Measurements from ENCODE around the gene PSMB11. TPM values are rescaled to one million over a fixed set of nuclear protein-coding genes. Genes with fewer than 3 reads are reported as not detected.
"Not testable (repeated sequence)": the region's sequence is repeated elsewhere in the genome, so short reads cannot be mapped to it uniquely, and the experiment has no call there.

The PSMB11 gene
- polyA plus RNA-seq, 4 donors = not detected

DNA sequence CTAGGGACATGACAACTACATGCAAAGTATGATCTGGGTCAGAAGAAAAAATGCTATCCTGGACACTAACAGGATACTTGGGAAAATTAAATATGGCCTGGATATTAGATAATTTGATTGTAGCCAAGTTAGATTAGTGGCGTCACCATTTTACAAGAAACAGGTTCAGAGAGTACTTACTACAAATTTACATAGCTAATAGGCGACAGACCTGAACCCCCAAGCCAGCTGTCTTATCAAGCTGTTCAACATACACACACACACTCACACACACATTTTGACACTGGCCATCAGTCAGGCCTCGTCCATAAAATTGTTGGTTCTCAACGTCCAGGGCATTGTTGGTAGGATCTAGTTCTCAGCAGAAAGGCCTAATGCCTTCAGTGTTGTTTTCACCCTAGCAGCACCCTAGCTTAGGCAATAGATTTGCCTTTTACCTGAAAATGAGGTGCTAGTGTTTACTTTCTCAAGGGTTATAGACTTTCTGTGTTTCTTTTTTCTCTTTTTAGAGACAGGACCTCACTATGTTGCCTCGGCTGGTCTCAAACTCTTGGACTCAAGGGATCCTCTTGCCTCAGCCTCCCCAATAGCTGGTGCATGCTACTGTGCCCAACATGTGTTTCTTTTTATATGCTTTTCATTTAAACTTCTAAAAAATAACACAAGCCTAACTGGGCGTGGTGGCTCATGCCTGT lies 28.8 kb upstream of the PSMB11 start:
- DNase-seq (ENCODE audit: low read depth in 4 of 4, low spot score in 3 of 4) = no peak

DNA sequence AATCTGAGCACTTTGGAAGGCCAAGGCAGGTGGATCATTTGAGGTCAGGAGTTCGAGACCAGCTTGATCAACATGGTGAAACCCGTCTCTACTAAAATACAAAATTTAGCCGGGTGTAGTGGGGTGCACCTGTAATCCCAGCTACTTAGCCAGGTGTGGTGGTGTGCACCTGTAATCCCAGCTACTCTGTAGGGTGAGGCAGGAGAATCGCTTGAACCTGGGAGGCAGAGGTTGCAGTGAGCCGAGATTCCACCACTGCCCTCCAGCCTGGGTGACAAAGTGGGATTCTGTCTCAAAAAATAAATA lies 28.3 kb upstream of the PSMB11 start:
- not testable (repeated sequence) for DNase-seq (ENCODE audit: low read depth in 4 of 4, low spot score in 3 of 4)

DNA sequence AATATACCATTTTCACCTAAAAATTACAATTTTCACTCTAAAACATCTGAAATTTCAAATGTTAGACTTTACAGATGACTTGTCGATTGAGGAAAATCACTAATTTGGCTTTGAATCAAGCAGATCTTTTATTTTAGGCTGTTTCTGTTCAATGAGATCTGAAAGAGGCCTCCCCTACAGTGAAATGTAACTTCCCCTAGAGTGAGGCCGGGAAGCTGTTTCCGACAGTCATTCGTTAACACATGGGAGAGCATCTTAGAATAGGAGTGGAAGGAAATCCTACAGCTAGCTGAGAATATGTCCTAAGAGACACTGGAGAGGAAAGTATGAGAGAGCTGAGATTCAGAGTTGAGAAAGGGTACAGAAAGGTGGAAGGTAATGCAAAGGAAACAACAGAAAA lies 26.4 kb upstream of the PSMB11 start:
- DNase-seq (ENCODE audit: low read depth in 4 of 4, low spot score in 3 of 4) = no peak

DNA sequence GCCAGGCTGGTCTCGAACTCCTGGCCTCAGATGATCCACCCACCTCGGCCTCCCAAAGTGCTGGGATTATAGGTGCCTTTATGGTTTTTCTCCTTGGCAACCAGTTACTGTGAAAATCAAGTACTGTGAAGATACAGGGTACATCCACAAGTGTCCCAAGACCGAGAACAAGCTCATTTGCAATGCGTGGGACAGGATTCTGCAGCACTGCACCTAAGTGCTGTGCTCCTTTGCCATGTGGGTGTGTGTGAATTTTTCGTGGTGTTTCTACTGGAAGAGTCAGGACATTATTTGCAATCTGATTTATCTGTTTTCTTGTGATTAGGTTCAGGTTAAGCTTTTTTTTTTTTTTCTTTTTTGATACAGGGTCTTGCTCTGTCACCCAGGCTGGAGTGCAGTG lies 24.9 kb upstream of the PSMB11 start:
- DNase-seq (ENCODE audit: low read depth in 4 of 4, low spot score in 3 of 4) = no peak

DNA sequence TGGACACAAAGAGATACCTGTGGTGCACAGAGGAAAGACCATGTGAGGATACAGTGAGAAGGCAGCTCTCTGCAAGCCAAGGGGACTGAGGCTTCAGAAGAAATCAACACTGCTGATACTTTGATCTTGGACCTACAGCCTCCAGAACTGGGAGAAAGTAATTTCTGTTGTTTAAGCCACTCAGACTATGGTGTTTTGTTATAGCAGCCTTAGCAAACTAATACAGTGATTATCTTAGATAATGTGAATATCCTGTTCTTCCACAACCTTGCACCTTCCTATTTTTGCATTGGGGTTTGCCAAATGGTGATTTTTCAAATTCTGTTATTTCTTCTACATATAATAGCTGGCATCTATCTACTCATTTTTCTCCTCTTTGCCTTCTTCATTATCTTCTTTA lies 23.9 kb upstream of the PSMB11 start:
- DNase-seq (ENCODE audit: low read depth in 4 of 4, low spot score in 3 of 4) = no peak

DNA sequence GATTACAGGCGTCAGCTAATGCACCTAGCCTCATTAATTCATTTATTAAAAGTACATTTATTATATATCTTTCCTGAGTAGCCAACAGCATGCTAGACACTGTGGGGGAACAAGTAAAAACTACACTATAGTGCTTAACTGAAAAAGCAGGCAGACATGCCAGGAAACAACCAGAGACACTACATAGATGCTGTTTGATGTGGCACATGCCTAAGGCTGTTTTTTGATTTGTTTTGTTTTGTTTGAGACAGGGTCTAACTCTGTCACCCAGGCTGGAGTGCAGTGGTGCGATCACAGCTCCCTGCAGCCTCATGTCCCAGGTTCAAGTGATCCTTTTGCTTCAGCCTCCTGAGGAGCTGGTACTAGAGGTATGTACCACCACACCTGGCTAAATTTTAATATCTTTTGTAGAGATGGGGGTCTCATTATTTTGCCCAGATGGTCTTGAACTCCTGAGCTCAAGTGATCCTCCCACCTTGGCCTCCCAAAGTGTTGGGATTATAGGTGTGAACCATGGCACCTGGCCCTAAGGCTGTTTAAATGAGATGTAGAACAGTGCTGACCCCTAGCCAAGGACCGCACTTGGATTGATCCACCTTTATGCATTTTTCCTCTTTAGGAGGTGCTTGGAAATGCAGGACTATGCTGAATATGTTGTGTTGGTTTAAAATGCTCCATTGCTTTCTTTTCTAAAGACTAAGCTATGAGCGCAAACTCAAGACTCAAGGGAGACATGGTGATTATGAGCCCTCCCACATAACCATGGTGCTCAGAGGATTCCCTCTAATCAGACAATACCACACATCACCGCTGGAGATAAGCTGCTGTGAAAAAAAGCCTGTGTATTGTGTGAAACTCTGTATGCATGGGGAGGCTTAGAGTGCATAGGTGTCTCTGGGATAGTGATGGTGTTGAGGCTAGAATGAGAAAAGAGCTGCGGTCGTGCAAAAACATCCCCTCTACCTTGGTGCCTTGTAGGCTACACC lies 21.6 kb upstream of the PSMB11 start:
- no peak for DNase-seq (ENCODE audit: low read depth in 4 of 4, low spot score in 3 of 4)

DNA sequence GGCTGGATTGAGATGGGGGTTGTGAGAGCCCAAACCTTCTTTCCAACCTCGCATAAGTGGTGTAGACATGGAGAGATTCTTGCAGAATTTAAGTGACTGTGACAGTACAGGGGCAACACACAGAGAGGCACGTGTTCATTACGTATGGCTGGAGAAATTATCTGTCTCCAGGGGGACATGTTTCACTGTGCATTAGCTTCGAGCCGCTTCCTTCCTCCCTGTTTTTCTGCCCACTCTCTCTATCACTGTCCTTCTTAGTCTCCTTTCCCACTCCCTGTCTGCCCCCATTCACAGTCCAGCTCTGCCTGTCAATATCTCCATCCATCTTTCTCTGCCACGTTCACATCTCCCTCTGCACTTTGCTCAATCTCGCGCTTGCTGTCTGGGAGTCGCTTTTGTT lies 20.6 kb upstream of the PSMB11 start:
- no peak for DNase-seq (ENCODE audit: low read depth in 4 of 4, low spot score in 3 of 4)

DNA sequence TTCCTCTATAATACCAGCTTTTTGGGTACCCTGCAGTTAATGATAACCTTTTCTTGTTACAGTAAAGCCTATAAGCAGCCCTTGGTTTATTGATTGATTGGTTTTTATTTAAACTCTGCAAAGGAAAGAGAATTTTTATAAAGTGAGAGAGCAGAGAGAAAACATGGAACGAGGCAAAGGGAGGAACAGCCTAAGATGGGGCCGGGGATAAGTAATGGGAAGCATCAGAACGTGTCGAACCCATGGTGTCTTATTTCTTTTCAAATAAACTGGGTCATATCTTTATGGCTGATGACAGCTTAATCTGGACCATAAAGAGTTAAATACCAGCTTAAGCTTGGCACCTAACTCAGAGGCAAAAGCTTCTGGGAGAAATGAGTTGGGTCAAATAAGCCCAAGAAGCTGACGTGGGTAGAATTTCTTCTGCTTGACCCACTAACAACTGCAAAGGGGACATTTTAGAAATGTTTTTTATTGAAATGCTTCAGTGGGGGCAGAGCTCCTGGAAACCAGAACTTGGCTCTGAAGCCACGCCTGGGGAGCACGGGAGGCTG lies 20.0 kb upstream of the PSMB11 start:
- DNase-seq (ENCODE audit: low read depth in 4 of 4, low spot score in 3 of 4) = no peak

DNA sequence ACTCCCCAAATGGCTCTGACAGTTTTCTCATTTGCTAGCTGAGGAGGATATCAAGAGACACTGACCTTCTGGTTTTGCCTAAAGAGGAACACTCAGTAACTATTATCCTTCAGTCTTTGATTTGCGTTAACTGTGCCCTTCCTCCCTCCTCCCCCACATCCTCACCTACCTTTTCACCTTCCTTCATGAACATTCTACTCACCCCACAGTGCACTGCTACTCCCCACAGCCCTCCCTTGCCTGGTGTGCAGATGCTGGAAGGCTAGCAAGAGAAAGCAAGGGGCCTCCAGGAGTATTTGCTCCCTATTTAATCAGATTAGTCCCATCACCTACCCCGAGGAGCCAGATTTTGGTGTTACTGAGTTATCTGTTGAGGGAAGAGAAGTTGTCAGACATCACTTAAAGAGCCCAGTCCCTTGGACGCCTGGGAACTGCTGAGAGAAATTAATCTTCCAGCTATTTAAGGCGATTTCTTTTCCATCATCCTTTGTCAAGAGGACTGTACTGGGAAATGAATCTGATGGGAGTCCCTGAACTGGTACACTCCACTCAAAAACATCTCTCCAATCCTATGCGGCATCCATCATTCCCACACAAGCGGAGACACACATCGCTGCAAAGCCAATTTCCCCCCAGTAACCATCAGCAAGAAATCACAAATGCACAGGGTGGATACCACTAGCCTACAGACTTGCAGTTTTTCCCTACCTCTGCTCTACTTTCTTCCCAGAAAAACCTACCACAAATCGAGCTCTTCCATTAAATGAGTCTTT lies 18.8 kb upstream of the PSMB11 start:
- no peak for DNase-seq (ENCODE audit: low read depth in 4 of 4, low spot score in 3 of 4)

DNA sequence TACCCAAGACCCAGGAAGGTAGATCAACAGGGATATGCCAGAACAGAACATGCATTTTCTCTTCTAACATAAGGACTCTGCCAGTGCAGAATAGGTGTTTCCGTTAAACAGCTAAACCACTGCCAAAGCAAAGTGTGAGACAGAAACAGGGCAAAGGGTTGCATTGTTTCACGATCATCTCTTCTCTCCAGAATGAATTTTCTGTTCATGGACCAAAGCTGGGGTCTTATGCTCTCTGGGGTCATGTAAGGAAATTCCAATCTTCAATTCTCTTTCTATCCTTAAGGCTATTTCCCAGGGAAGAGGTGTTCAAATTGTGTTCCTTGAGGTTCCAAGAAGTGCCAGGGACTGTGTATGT lies 18.2 kb upstream of the PSMB11 start:
- DNase-seq (ENCODE audit: low read depth in 4 of 4, low spot score in 3 of 4) = no peak

DNA sequence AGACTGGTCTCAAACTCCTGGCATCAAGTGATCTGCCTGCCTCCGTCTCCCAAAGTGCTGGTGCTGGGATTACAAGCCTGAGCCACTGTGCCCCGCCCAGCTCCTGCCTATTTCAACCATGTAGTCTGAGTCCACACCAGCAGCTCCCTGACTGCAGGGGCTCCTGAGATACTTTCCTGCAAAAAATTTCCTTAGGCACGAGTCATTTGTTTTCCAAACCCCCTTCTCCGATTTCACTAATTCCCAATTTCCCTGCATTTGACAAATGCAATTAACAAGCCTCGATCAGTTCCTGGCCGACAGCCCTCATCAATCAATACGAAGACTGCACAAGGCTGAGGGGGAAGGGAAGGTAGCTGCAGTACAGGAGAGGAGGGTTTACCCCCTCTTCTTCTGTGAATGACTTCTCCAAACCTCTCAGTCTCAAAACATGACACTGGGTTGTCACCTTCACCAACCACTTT lies 17.4 kb upstream of the PSMB11 start:
- DNase-seq (ENCODE audit: low read depth in 4 of 4, low spot score in 3 of 4) = no peak

DNA sequence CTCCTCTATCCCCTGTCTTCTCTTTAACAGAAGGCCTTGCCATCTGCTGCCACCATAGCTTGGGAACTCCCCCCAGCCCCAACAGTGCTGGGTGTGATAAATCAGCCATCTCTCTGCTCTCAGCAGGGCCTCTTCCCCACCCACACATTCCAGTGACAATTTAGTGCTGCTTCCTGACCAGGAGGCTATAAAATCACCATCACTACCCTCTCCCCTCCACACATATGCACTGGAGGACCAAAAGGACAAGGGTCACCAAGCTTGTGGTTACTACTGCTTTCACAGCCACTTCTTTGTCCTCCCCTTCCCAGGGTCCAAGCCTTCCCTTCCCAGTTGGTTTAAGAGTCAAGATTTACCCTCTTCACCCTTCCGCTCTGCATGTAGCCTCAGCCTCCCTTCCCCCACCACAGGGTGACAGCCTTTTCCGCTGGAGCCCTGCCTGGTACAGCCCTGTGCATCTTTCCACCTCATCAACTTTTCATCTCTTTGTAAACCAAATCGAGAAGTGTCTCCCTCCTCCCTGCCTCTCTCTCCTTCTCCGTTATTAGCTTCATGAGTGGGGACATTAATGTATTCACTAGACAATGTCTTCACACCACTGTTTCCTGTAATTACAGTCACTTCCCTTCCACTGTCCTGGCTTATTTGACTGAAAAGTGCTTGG lies 16.7 kb upstream of the PSMB11 start:
- DNase-seq (ENCODE audit: low read depth in 4 of 4, low spot score in 3 of 4) = peak in 1 of 4 donors; percentile 70

DNA sequence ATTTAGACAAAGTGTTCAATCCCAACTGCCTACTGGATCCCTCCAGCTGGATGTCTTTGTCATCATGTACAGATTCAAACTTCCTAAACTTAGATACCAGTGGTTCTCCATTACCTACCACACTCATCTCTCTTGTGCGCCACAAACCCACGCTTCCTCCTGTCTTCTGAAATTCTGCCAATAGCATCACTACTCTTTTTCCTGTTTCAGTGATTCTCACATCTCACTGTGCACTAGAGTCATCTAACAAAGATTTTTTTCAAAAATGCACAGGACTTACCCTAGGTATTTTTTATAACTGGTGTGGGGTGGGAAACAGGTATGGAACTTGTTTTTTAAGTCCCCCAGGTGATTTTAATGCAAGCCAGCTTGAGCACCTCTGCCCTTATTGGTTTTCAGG lies 13.2 kb upstream of the PSMB11 start:
- DNase-seq (ENCODE audit: low read depth in 4 of 4, low spot score in 3 of 4) = no peak

DNA sequence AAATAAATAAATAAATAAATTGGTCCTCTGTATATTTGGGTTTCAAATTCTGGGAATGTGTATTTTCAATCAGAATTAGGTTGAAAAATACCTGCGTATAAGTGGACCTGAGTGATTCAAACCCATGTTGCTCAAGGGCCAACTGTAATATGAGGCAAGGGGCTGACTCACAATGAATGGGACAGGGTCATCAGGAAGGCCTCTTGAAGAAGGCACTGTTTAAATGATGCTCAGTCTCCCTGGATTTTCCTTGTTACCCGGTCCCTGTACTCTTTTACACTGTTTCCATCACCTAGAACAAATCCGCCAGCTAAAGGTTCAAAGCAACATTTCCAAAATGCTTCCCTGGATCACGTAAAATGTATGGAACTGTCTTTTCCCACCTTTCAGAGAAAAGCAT lies 11.1 kb upstream of the PSMB11 start:
- DNase-seq (ENCODE audit: low read depth in 4 of 4, low spot score in 3 of 4) = no peak

DNA sequence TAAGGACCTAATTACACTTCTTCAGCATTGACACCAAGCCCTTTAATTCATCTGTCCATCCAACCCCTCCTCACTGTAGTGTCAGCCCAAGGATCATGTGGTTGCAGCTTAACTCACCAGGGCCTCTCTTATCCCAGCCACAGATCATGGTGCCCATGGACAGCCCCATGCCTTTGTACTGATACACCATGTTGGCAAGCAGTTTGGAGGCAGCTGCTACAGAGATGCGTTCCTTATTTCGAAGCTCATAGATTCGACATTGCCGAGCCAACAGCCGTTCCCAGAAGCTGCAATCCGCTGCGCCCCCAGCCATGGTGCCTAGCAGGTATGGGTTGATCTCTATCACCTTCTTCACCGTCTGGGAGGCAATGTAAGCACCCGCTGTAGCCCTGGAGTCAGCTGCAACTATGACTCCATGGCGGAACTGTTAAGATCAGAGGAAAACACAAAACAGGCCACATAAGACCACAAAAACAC lies 8.7 kb upstream of the PSMB11 start:
- no peak for DNase-seq (ENCODE audit: low read depth in 4 of 4, low spot score in 3 of 4)

DNA sequence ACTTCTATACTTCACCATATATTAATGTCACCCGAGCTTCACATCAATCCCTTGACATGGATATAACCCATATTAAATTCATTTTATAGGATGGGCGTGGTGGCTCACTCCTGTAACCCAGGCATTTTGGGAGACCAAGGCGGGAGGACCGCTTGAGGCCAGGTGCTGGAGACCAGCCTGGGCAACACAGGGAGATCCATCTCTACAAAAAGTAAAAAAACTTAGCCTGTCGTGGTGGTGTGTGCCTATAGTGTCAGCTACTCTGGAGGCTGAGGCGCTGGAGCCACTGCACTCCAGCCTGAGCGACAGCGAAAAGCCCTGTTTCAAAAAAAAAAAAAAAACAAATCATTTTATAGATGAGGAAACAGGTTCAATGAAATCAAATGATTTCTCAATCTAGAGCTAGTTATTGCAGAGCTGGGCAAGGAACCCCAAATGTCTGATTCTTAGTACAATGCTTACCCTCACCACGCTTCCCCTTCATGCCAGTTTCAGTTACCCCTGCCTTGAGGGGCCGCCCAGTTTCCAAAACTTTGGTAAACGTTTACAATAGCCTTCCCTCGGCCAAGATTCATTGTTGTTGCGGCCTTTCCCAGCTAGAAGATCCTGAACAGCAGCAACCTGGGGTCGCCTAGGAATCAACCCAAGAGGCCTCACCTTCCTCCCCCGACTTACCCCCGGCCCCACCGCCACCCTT lies 8.1 kb upstream of the PSMB11 start:
- no peak for DNase-seq (ENCODE audit: low read depth in 4 of 4, low spot score in 3 of 4)

DNA sequence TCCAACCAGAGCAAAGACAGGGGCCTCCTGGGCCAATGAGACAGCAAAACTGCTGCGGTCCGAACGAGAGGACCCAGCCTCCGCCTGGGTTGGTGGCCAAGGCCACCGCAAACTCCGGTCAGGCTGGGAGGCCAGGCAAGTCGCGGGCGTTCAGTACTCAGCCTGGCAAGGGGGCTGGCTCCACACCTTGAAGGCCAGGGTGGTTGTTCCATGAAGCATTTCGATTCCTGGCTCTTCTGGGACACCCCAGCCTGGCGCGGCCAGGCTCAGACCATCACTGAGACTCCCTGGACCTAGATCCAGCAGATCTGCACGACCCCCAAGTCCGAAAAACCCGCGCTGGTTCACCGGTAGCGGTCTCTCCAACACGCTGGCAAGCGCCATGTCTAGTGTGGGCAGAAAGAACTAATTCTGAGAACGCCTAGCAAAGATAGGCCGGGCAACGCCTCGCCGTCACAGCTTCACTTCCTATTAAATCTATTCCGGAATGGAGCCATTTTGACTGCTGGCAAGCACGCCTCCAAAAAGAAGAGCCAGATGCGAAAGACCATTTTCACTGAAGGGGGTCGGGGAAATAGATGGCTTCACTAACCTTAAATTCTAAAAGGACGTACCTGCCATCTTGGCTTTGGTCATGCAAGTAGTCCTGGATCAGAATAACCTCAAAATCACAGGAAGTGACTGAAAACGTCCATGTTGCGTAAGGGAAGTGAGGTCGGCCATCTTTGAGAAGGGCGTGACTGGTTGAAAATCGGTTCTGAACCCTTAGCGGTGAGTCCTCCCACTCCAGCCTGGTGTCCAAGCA lies 7.3 kb upstream of the PSMB11 start, which contains the start of gene PSMB5:
TSS of gene PSMB5 (minus strand) at position 403 of the 805 bp plus-strand sequence. CDS start at position 384, 19 bp downstream.
- peak; percentile 90 to 95 (median 92) for DNase-seq (ENCODE audit: low read depth in 4 of 4, low spot score in 3 of 4)

DNA sequence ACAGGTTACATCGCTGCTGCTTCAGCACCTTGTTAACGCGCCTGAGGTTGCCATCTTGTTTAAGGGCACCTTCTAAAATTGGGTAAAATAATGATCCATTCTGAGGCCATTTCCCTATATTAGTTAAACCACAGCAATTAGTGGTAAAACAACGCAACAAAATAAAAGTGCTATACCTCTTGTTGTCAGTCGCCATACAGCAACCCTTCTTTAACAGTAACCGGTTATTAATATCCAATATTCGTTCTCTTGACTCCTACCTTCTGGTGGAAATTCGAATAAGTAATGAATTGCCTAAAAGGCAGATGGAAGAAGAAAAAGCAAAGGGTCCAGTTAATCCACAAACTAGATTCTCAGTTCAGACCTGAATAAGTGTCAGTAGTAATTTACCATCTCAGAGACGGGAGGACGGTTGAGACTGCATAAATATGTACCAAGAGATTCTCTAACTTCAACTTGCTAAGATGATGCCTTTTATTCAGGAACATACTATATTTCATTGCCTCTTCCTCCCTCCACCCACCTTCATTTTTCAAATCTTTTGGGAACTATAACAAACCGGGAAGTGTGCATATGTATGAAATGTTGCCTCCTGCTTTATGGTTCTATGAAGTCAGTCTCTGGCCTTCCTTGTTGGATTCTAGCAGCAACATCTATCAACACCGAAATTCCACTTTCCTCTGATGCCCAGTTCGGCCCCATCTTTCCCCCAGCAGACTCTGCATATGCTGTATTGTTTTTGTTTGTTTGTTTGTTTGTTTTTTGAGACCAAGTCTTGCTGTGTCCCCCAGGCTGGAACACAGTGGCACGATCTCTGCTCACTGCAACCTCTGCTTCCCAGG lies 6.5 kb upstream of the PSMB11 start:
- no peak for DNase-seq (ENCODE audit: low read depth in 4 of 4, low spot score in 3 of 4)
